NT2/D1 (cell line): ENCODE data around the gene ANKRD6.

Source experiments
- YY1 ChIP-seq: IDR thresholded peaks from 2 replicates; pipeline ENCODE4 v1.6.1; 2011; ENCODE audit not compliant: insufficient read length, insufficient read depth
- ZNF274 ChIP-seq: IDR thresholded peaks from 2 replicates; pipeline ENCODE4 v1.6.1; 2011; ENCODE audit warnings: mild to moderate bottlenecking, low read depth, low read length

GRCh38 chr6:89650579-89650978 is 217.6 kb downstream of the ANKRD6 start:
- TF ChIP-seq YY1: no peak
- no peak for TF ChIP-seq ZNF274
